ENCODE data around the gene TUBGCP4. TPM values are rescaled to one million over a fixed set of nuclear protein-coding genes. Genes with fewer than 3 reads are reported as not detected.

Gene TUBGCP4, protein sequence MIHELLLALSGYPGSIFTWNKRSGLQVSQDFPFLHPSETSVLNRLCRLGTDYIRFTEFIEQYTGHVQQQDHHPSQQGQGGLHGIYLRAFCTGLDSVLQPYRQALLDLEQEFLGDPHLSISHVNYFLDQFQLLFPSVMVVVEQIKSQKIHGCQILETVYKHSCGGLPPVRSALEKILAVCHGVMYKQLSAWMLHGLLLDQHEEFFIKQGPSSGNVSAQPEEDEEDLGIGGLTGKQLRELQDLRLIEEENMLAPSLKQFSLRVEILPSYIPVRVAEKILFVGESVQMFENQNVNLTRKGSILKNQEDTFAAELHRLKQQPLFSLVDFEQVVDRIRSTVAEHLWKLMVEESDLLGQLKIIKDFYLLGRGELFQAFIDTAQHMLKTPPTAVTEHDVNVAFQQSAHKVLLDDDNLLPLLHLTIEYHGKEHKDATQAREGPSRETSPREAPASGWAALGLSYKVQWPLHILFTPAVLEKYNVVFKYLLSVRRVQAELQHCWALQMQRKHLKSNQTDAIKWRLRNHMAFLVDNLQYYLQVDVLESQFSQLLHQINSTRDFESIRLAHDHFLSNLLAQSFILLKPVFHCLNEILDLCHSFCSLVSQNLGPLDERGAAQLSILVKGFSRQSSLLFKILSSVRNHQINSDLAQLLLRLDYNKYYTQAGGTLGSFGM
- polyA plus RNA-seq (2011; rRNA removed) = 12.3 and 14.0 TPM in 2 replicates
- polyA minus RNA-seq (2011; rRNA and poly(A)+ RNA removed) = 20.5 and 23.0 TPM in 2 replicates

DNA sequence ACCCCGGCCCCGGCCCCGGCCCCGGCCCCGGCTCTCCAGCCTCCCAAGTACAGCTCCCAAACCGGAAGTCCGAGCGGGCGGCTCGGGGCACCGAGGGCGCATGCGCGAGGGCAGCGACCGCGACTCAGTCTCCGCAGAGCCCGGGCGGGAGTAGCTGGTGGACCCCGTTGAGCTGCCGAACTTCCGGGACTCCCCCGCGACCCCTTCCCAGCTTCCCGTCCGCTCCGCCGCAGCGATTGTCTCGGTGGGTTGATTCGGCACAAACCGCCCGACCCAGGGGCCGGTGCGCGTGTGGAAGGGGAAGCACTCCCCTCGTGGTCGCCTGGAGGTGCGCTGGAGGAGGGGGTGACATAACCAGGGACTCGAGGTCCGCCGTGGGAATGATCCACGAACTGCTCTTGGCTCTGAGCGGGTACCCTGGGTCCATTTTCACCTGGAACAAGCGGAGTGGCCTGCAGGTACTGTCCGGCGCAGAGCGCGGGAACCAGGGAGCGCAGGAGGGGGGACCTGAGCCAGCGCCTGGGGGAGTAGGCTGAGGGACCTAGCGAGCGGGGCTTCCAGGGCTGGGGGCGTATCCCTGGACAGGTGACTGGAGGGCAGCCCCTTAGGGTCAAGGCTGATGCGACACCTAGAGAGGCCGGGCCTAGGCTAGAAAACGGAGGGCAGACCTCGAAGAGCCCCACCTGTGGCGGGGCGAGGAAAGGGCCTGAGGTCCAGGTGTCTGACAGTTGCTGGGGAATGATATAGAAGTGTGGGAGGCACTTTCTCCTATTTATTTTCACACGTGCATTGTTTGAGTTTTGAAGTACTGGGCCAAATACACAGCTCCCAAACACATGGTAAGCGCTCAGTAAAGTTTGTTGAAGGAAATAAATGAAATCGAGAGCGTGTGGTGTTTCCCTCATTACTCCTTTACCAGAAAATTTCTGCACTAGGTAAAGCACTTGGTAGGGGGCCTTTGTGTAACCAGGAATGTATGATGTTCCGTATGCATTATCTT lies at the start of gene TUBGCP4, which contains the start of gene ZSCAN29:
TUBGCP4 (plus strand) TSS at position 127 of the 1,000 bp plus-strand sequence; CDS start at position 381, 254 bp downstream.
ZSCAN29 (minus strand) TSS at position 69 of the 1,000 bp plus-strand sequence. CDS start 1,130 bp downstream, outside the sequence.
- peak within 1 kb of the TSS; percentile 89 for H3K4me3 ChIP-seq (ENCODE audit: low read depth, low read length)
- ChIA-PET CTCF (interaction anchor here (0.6 to 1.3 kb wide), 5 partner anchors 9 to 184 kb away, joined by 3 to 6 read pairs (median 4); no protein-coding TSS in a partner anchor), POLR2A (interaction anchor here (0.6 to 1.2 kb wide), 4 partner anchors 13 to 134 kb away, joined by 3 to 5 read pairs (median 3); no protein-coding TSS in a partner anchor)
- H3K9me3 ChIP-seq (ENCODE audit: control insufficient read depth, insufficient read depth, low read length) = peaks cover 7% of the 10 kb centered on the region
- H3K27ac ChIP-seq (ENCODE audit: low read depth, low read length) = peak within 1 kb of the TSS; percentile 39
- DNase-seq (ENCODE audit: low read depth, low spot score) = peak; percentile 26
- TF ChIP-seq, protein P1, sequence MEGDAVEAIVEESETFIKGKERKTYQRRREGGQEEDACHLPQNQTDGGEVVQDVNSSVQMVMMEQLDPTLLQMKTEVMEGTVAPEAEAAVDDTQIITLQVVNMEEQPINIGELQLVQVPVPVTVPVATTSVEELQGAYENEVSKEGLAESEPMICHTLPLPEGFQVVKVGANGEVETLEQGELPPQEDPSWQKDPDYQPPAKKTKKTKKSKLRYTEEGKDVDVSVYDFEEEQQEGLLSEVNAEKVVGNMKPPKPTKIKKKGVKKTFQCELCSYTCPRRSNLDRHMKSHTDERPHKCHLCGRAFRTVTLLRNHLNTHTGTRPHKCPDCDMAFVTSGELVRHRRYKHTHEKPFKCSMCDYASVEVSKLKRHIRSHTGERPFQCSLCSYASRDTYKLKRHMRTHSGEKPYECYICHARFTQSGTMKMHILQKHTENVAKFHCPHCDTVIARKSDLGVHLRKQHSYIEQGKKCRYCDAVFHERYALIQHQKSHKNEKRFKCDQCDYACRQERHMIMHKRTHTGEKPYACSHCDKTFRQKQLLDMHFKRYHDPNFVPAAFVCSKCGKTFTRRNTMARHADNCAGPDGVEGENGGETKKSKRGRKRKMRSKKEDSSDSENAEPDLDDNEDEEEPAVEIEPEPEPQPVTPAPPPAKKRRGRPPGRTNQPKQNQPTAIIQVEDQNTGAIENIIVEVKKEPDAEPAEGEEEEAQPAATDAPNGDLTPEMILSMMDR (IDR thresholded peaks at IDR 0.05; ENCODE audit: low read depth, low read length) = peak; percentile 34
- no peaks in the 10 kb centered on the region for H3K27me3 ChIP-seq (ENCODE audit: control insufficient read depth, insufficient read depth, low read length)

DNA sequence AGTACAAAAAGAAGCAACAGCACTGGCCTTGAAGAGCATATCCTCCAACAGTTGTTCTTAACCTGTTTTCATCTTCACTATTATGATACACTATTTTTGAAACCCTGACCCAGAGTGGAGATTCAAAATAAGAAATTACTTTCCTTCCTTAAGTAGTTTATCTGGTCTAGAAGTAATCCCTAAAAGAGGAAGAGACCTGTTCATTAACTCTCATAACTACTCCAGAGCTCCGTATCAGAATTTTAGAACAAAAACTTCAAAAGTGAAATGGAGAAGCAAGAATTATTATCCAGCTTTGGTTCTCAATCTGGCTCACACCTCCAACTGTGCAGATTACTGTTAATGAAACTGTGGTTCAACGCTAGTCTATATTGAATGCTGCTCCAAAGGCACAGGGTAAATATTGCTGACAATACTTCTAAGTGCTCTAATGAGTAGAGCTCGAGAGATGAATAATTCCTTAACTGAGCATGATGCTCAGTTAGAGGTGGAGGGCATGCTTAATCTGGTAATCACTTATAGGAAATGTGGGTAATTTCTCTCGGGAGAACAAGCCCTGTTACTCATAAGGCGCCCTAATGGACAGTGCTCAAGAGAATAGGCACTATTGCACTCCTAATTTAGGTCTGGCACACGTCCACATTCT lies 45.7 kb upstream of the TUBGCP4 start:
- DNase-seq (ENCODE audit: low read depth, low spot score) = no peak
- TF ChIP-seq, protein P1 (IDR thresholded peaks at IDR 0.05; ENCODE audit: low read depth, low read length) = no peak
- no peak overlapping the region for H3K4me3 ChIP-seq (ENCODE audit: low read depth, low read length)
- H3K27ac ChIP-seq (ENCODE audit: low read depth, low read length) = no peak overlapping the region
- 0 out of 2 replicates have a peak, but pooled peaks cover 7% of the 10 kb centered on the region for H3K9me3 ChIP-seq (ENCODE audit: control insufficient read depth, insufficient read depth, low read length)
- CTCF ChIA-PET = interaction anchor here (0.6 to 1.0 kb wide), 2 partner anchors 8 to 100 kb away, joined by 3 to 4 read pairs; no protein-coding TSS in a partner anchor
- H3K27me3 ChIP-seq (ENCODE audit: control insufficient read depth, insufficient read depth, low read length) = no peaks in the 10 kb centered on the region
- POLR2A ChIA-PET = no interaction called here

DNA sequence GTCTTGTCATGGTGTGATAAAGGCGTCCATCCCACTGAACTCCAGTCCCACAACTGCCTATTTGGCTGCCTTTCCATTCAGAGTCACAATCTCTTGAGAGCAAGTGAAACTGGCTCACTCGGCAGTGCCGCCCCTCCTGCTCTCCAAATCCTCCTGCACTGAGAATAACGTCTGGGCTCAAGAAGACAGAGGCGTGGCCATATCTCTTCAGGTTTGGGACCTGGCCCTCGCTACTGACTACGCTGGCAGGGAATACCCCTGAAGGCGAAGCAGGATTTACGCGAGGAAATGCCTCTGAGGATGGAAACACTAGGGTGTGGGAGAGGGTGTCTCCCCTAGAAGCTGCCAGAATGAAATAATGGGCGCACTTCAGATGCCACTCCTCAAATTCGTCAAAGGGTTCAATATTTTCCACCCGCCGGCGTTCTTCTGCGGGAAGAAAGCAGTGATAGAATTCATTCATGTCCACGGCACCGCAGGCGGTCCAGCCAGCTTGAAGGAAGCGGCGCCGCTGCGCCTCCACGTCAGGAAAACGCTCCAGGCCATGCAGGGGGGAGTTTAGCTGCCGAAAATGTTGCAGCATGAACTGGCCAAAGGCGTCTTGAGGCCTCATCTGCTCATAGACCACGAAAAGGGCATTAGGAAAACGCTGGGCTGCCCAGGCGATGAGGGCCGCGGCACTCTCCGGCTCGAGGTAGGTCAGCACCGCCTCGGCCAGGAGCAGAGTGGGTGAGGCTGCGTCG lies 41.5 kb upstream of the TUBGCP4 start:
- TF ChIP-seq, protein P1 (IDR thresholded peaks at IDR 0.05; ENCODE audit: low read depth, low read length) = no peak
- peak overlapping the region; percentile 90 for H3K4me3 ChIP-seq (ENCODE audit: low read depth, low read length)
- CTCF ChIA-PET = no interaction called here
- no peaks in the 10 kb centered on the region for H3K27me3 ChIP-seq (ENCODE audit: control insufficient read depth, insufficient read depth, low read length)
- POLR2A ChIA-PET = interaction anchor here (0.5 to 0.9 kb wide), 2 partner anchors 42 to 260 kb away, joined by 3 read pairs; partner anchors contain the start of genes TUBGCP4 and ZSCAN29
- no peak for DNase-seq (ENCODE audit: low read depth, low spot score)
- peak overlapping the region; percentile 96 for H3K27ac ChIP-seq (ENCODE audit: low read depth, low read length)
- H3K9me3 ChIP-seq (ENCODE audit: control insufficient read depth, insufficient read depth, low read length) = 0 out of 2 replicates have a peak, but pooled peaks cover 7% of the 10 kb centered on the region
